Fibroblast of villous mesenchyme (primary cell): ENCODE measurements around the gene LAMA5. TPM values are rescaled to one million over a fixed set of nuclear protein-coding genes. Genes with fewer than 3 reads are reported as not detected.

Experiments
- DNase-seq: peaks from one replicate; pipeline ENCODE4 v3.0.0-alpha.2; 2010; ENCODE audit warnings: low read depth
- H3K4me3 ChIP-seq: 2 replicates; pipeline ENCODE4 v1.5.1; 2011; ENCODE audit warnings: low read depth, mild to moderate bottlenecking, low read length
- CTCF ChIP-seq: IDR thresholded peaks from 2 replicates; pipeline ENCODE4 v1.5.1; 2012; ENCODE audit warnings: low read depth, mild to moderate bottlenecking, low read length; ENCODE audit not compliant: insufficient read depth
- total RNA-seq: library from RNA; depleted of rRNA; stranded (reverse); fragments of >200 nt; gene quantifications from 2 replicates; pipeline ENCODE4 v1.2.3, GENCODE V29; 2012

Gene LAMA5
- total RNA-seq, 1 donor: 55.3 TPM

- no peak for TF ChIP-seq CTCF
- DNase-seq: no peak
- H3K4me3 ChIP-seq: no peak overlapping the region
Measured at GRCh38 chr20:62266340-62266739, 100.8 kb downstream of the LAMA5 start.

GRCh38 chr20:62265365-62265764 lies 101.7 kb downstream of the LAMA5 start:
- no peak for TF ChIP-seq CTCF
- DNase-seq: no peak
- no peak overlapping the region for H3K4me3 ChIP-seq

DNA sequence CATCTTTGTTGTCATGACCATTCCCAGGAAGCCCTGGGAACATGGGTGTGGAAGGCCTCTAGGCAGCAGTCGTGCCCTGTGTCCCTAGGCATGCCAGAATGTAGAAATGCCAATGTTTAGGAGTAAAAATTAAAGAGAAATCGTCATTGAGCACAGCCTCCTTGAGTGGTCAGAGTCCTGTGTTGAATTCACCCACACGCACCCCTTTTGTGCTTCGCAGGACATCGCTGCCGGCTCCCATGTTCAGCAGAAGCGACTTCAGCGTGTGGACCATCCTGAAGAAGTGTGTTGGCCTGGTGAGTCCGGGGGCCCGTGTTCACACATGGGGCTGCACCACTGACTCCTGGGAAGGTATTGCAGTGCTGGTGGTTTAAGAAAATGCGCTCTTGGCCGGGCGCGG lies 103.7 kb downstream of the LAMA5 start:
- DNase-seq: no peak
- H3K4me3 ChIP-seq: no peak overlapping the region
- no peak for TF ChIP-seq CTCF

GRCh38 chr20:62262064-62262463 lies 105.0 kb downstream of the LAMA5 start:
- no peak for TF ChIP-seq CTCF
- H3K4me3 ChIP-seq: no peak overlapping the region
- DNase-seq: no peak

GRCh38 chr20:62259294-62259565 lies 107.9 kb downstream of the LAMA5 start:
- H3K4me3 ChIP-seq: no peak overlapping the region
- no peak for DNase-seq

More at GRCh38 chr20:62259294-62259565, 107.9 kb downstream of the LAMA5 start:
- TF ChIP-seq CTCF: no peak

Other genes with a start within 250 kb of the LAMA5 start
- gene LSM14B, start 244.8 kb downstream of the LAMA5 start, total RNA-seq: 28.7 and 30.7 TPM in 2 replicates
- gene PSMA7, start 223.9 kb downstream of the LAMA5 start, total RNA-seq: 295 and 322 TPM in 2 replicates
- 14.2 and 14.8 TPM in 2 replicates for gene SS18L1, start 223.5 kb downstream of the LAMA5 start, total RNA-seq
- gene MTG2, start 184.3 kb downstream of the LAMA5 start, total RNA-seq: 19.9 and 22.5 TPM in 2 replicates
- gene HRH3, start 147.0 kb downstream of the LAMA5 start, total RNA-seq: not detected in 2 replicates
- 27.7 and 36.7 TPM in 2 replicates for gene OSBPL2, start 128.8 kb downstream of the LAMA5 start, total RNA-seq
- 111 and 138 TPM in 2 replicates for gene ADRM1, start 64.3 kb downstream of the LAMA5 start, total RNA-seq
- gene RPS21, start 19.8 kb upstream of the LAMA5 start, total RNA-seq: 357 and 457 TPM in 2 replicates
- gene CABLES2, start 40.0 kb upstream of the LAMA5 start, total RNA-seq: 1.7 and 1.9 TPM in 2 replicates
- not detected in 2 replicates for gene RBBP8NL, start 60.2 kb upstream of the LAMA5 start, total RNA-seq
- gene GATA5, start 108.7 kb upstream of the LAMA5 start, total RNA-seq: not detected in 2 replicates